RCC 7860 (cell line): ENCODE data around the gene UBE2V1.
"Not testable (repeated sequence)": the region's sequence is repeated elsewhere in the genome, so short reads cannot be mapped to it uniquely, and the experiment has no call there.

ENCODE experiments used
- DNase-seq: peaks from one replicate; pipeline ENCODE4 v3.0.0-alpha.2; 2015; ENCODE audit warnings: low spot score
- FAIRE-seq: peaks from 2 replicates; lab custom pipeline; 2012; peaks lifted over from hg19 to GRCh38; lab: Jason Lieb, UNC

The UBE2V1 gene

DNA sequence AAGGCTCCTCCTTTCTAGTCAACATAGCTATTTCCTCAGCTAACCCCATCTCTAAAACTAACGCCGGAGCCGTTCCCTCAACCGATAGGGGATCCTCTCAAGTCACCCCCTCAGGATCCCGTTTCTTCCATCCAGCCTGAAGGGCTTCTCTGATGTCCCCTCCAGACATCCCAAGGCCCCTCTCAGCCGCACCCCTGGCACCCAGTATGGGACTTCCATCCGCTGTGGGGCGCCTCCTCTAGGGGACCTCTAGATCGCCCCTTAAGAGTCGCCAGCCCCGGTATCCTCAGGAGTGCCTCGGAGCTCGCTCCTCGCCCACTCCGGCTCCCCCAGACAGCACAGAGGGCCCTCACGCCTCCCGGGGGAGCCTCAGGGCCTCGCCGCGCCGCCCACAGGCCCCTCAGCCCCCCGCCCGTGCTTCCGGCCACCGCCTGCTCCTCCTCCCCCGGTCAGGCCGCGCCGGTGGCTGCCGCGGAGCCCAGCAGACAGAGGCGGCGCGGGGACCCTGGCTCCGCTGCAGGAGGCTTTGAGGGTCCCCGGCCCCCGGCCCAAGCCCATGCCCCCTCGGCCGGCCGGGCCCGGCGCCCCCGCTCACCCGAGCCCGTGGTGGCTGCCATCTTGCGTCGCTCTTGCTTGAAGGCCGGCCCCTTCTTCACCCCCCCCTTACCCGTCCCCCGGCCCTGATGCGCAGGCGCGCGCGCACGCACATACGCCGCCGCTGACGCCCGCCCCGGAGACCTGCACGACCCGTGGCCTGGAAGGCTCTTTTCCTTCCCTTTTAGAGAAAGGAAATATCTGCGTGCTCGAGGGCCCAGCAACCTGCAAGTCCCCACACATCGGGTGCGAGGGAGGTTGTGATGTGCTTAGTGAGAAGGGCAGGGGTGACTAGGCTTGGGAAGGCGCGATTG, at the start of gene UBE2V1:
UBE2V1 (minus strand) TSS at position 639 of the 908 bp plus-strand sequence; CDS start at position 617, 22 bp downstream.
- DNase-seq (peak; percentile 66), FAIRE-seq (no peak)

GRCh38 chr20:50161494-50161893, 48.5 kb upstream of the UBE2V1 start:
- not testable (repeated sequence) for FAIRE-seq, DNase-seq

DNA sequence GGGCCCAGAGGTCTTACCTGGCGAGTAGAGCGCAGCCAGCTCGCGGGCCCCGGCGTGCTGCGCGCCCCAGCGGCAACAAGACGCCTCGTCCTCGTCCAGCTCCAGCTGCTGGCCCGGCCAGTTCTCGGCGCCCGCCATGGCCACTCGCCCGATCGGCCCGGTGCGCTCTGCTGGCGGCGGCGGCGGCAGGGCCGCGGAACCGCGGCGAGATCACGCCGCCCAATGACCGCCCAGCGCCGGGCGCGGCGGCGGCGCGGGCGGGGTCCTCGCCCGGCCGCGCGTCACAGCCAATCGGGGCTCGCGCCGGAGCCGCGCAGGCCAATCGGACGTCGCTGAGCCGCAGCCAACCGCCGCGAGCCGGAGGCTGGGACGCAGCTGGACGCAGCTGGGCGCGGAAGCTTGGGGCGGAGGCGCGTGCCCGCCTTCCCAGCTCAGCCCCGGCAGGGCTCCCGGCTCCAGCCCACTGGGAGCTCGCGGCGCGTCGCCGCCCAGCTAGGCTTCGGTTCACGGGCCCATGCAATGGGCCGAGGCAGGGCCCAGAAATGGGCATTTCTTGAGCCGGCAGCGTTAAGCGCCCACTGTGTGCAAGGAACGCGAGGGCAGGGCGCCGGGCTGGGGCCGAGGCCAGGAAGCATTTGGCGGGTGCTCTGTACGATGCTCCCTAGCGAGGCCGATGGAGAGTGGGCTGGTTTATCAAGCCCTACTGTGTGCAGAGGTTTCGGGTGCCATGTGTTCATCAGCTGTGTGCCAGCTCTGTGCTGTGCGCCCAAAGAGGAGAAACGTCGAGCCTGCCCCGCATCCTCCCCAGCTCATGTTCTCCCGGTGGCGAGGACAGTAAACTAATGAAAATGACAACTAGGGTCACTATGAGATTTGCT, 40.8 kb upstream of the UBE2V1 start, which contains the start of gene PEDS1:
PEDS1 (minus strand) TSS at position 224 of the 878 bp plus-strand sequence; CDS start at position 138, 86 bp downstream.
- DNase-seq: peak; percentile 74
- no peak for FAIRE-seq

DNA sequence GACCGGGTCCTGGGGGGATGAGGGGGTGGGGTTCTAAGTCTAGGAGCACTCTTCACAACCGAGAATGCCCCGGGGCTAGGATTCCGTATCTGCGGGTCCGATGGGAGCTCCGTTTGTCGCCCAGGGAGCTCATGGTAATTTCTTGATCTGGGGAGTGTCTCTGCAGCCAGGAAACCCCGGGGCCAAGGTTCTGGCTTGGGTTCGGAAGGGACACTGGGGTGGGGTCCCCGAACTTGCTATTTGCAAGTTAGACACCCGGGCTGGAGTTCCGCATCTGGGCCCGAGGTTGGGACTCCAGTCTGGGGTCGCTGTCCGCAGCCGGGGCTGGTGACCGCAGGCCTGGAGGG, 40.2 kb upstream of the UBE2V1 start:
- no peak for FAIRE-seq
- DNase-seq: no peak

GRCh38 chr20:50152394-50153152, 39.6 kb upstream of the UBE2V1 start:
- FAIRE-seq (no peak), DNase-seq (peak; percentile 38)

DNA sequence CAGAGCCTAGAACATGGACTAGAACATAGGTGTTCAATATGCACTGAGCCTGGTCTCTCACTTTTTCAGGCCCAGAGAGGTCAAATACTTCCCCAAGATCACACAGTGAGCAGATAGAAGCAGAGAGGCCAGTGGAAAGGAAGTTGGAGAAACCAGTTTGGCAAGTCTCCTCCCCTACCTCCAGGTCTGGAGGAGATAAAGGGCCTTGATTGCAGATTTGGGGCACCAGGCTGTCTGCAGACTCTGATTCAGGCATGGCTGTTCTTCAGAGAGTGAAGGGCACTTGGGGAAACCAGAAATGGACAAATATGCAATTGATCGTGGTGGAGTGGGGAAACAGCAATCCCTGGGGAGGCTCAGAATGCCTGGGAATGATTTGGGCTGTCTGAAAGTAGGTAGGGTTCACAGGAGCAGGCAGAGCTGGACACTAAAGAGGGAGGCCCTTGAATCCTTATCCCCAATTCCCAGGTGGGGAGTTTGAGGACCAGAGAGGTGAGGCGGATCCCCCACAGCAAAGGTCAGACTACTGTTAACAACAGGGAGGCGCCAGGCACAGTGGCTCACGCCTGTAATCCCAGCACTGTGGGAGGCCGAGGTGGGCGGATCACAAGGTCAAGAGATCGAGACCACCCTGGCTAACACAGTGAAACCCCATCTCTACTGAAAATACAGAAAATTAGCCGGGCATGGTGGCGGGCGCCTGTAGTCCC, 38.2 kb upstream of the UBE2V1 start:
- DNase-seq (no peak), FAIRE-seq (no peak)

- no peak for DNase-seq
- no peak for FAIRE-seq
These were observed 36.7 kb upstream of the UBE2V1 start for GRCh38 chr20:50149481-50150254.

- FAIRE-seq: no peak
- peak; percentile 47 for DNase-seq
These were observed 34.0 kb upstream of the UBE2V1 start for GRCh38 chr20:50146732-50147662.

- FAIRE-seq: no peak
- DNase-seq: peak; percentile 21
These were observed 33.3 kb upstream of the UBE2V1 start for GRCh38 chr20:50146214-50146613.

DNA sequence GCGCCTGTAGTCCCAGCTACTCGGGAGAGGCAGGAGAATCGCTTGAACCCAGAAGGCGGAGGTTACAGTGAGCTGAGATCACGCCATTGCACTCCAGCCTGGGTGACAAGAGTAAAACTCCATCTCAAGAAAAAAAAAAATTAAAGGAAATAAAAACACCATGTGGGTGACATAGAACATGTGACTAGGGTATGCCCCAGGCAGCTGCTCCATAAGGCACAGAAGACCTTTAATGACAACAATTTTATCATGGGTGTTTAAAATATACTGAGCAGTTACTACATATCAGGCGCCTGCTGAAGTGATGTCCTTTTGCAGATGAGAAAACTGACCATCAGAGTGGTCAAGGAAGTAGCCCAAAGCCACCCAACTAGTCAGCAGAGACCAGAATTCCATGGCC, 32.6 kb upstream of the UBE2V1 start:
- DNase-seq (no peak), FAIRE-seq (no peak)

GRCh38 chr20:50144362-50144761, 31.4 kb upstream of the UBE2V1 start:
- FAIRE-seq (peak; percentile 75), DNase-seq (peak; percentile 87)

GRCh38 chr20:50142812-50143211, 29.9 kb upstream of the UBE2V1 start:
- DNase-seq (no peak), FAIRE-seq (no peak)

DNA sequence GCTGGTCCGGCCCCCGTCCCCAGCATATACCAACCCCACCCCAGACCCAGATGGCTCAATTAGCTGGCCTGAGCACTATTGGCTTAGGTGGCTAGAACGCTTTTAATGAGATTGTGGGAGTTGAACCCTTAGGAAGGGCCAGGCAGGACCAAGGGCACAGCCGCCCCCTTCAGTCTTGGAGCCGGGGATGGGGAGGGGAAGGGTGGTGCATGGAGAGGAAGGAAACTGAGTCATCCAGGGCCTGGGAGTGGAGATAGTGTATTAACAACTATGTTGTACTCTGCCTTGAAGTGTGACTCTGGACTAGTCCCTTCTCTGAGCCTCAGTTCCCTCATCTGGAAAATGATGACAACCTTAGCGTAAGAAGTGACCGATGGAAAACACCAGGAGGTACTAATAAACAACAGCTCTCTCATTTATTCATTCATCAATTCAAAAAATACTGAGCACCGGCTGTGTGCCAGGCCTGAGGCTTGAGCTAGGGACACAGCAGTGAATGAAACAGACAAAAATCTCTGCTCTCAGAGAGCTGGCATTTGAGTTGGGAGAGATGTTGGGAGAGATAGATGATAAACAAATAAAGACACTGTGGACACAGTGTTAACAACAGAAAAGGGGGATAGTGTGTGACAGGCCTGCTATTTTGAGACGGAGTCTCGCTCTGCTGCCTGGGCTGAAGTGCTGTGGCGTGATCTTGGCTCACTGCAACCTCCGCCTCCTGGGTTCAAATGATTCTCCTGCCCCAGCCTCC, 29.0 kb upstream of the UBE2V1 start:
- DNase-seq (no peak), FAIRE-seq (no peak)

- no peak for DNase-seq
- no peak for FAIRE-seq
These were observed 28.2 kb upstream of the UBE2V1 start for GRCh38 chr20:50141018-50141675.

DNA sequence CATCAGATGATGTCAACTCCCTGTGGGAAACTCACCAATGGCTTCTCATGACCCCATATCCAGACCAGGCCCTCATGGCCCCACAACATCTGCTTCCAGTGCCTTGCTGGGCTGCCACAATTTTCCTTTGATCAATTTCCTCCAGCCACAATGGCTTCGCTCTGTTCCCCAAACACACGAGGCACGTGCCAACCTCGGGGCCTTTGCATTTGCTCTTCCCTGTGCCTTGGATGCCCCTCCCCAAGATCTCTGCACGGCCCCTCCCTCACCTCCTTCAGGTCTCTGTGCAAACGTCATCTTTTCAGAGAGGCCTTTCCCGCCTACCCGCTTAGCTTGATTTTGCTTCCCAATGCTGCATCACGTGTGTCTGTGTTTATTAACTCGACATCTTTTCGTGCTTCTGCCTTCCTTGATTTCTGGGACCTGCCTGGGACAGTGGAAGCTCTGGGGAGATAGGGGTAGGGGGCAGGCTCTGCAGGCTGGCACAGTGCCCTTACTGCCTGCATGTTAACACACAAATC, 27.4 kb upstream of the UBE2V1 start:
- FAIRE-seq: no peak

GRCh38 chr20:50138479-50139393, 25.8 kb upstream of the UBE2V1 start:
- no peak for DNase-seq

More for the DNA sequence above, 27.4 kb upstream of the UBE2V1 start:
- no peak for DNase-seq

More at GRCh38 chr20:50138479-50139393, 25.8 kb upstream of the UBE2V1 start:
- FAIRE-seq: no peak
